ENCODE measurements around the gene GALNT9. TPM values are rescaled to one million over a fixed set of nuclear protein-coding genes. Genes with fewer than 3 reads are reported as not detected.

GALNT9 gene
- total RNA-seq, 1 donor from 2014 or later, result not detected

DNA sequence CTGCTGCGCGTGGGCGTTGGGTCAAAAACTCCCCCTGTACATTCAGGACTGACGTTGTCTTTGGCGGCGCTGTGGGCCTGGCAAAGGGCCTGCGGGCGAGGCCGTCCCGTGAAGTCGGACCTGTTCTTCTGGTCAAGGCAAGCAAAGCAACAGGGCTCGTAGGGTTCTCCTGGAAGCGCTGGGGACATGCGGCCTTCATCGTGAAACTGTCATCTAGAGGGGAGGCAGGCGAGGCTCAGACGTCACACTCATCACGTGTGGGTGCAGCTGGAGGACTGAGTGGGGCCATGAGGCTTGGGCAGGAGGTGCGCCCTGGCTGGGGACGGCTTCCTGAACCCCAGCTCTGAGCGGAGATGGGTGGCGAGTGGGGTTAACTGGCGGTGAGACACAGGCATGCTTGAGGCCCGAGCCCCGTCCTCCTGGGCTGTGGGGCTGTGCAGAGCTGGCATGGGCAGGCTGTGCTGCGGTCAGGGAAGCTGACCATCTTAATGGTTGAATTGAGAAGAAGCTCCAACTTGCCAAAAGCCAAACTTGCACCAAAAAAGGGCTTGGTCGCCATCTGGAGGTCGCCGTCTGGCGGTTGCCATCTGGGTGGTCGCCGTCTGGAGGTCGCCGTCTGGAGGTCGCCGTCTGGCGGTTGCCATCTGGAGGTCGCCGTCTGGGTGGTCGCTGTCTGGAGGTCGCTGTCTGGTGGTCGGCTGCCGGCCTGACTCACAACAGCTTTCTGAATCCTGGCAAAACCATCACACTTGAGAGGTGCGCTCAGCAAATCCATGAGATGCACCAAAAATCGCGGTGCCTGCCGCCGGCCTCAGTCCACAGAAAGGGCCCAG lies 119.0 kb downstream of the GALNT9 start:
- H3K27ac ChIP-seq (replicated peaks), result no peak overlapping the region
- DNase-seq, result no peak
- intact Hi-C loops (cut with micrococcal nuclease), result no loop called here
- no peak overlapping the region for H3K4me3 ChIP-seq
- H3K9me3 ChIP-seq (replicated peaks), result peaks cover 10% of the 10 kb centered on the region
- H3K27me3 ChIP-seq (ENCODE audit: low read depth), result peaks cover 49% of the 10 kb centered on the region
- peaks cover 2% of the 10 kb centered on the region for H3K4me1 ChIP-seq
- no peaks in the 10 kb centered on the region for H3K36me3 ChIP-seq
- TF ChIP-seq, protein P1, sequence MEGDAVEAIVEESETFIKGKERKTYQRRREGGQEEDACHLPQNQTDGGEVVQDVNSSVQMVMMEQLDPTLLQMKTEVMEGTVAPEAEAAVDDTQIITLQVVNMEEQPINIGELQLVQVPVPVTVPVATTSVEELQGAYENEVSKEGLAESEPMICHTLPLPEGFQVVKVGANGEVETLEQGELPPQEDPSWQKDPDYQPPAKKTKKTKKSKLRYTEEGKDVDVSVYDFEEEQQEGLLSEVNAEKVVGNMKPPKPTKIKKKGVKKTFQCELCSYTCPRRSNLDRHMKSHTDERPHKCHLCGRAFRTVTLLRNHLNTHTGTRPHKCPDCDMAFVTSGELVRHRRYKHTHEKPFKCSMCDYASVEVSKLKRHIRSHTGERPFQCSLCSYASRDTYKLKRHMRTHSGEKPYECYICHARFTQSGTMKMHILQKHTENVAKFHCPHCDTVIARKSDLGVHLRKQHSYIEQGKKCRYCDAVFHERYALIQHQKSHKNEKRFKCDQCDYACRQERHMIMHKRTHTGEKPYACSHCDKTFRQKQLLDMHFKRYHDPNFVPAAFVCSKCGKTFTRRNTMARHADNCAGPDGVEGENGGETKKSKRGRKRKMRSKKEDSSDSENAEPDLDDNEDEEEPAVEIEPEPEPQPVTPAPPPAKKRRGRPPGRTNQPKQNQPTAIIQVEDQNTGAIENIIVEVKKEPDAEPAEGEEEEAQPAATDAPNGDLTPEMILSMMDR (IDR thresholded peaks at IDR 0.05; ENCODE audit: borderline replicate concordance), result no peak

DNA sequence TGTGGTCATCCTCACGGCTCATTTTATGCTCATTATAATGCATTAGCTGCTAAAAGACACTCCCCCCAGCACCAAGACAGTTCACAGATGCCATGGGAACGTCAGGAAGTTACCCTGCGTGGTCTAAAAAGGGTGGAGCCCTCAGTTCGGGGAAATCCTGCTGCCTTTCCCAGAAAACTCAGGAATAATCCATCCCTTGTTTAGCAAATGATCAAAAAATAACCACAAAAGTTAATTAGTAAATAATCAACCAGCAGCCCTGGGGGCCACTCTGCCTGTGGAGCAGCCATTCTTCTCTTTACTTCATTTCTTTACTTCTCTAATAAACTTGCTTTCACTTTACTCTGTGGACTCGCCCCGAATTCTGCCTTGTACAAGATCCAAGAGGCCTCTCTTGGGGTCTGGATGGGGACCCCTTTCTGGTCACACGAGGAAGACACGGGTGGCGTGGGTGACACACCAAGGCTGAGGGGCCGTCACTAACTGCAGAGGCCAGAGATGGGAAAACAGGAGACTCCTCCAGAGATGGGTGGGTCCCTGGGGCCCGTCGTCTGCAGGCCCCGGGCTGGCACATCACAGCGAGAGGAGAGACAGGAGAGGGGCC lies 119.7 kb downstream of the GALNT9 start:
- Histone ChIP-seq H3K36me3 (no peaks in the 10 kb centered on the region), H3K27me3 (ENCODE audit: low read depth) (peaks cover 49% of the 10 kb centered on the region), H3K27ac (replicated peaks) (no peak overlapping the region), H3K9me3 (replicated peaks) (peaks cover 10% of the 10 kb centered on the region), H3K4me1 (peaks cover 8% of the 10 kb centered on the region), H3K4me3 (no peak overlapping the region)
- intact Hi-C loops (cut with micrococcal nuclease), result no loop called here
- DNase-seq, result no peak
- TF ChIP-seq, protein P1 (IDR thresholded peaks at IDR 0.05; ENCODE audit: borderline replicate concordance), result no peak

GRCh38 chr12:132208153-132208823 lies 121.1 kb downstream of the GALNT9 start:
- Histone ChIP-seq H3K36me3 (no peaks in the 10 kb centered on the region), H3K4me1 (peaks cover 8% of the 10 kb centered on the region), H3K4me3 (no peak overlapping the region), H3K27ac (replicated peaks) (no peak overlapping the region), H3K27me3 (ENCODE audit: low read depth) (peaks cover 59% of the 10 kb centered on the region), H3K9me3 (replicated peaks) (peaks cover 10% of the 10 kb centered on the region)
- TF ChIP-seq, protein P1 (IDR thresholded peaks at IDR 0.05; ENCODE audit: borderline replicate concordance), result no peak
- intact Hi-C loops (cut with micrococcal nuclease), result no loop called here
- DNase-seq, result no peak

- Histone ChIP-seq H3K36me3 (no peaks in the 10 kb centered on the region), H3K27me3 (ENCODE audit: low read depth) (peaks cover 70% of the 10 kb centered on the region), H3K4me3 (no peak overlapping the region), H3K9me3 (replicated peaks) (peaks cover 10% of the 10 kb centered on the region), H3K4me1 (peaks cover 8% of the 10 kb centered on the region), H3K27ac (replicated peaks) (no peak overlapping the region)
- TF ChIP-seq, protein P1 (IDR thresholded peaks at IDR 0.05; ENCODE audit: borderline replicate concordance), result no peak
- intact Hi-C loops (cut with micrococcal nuclease), result no loop called here
- no peak for DNase-seq
These were observed 122.2 kb downstream of the GALNT9 start for GRCh38 chr12:132207083-132207775.

- Histone ChIP-seq H3K27me3 (ENCODE audit: low read depth) (peaks cover 82% of the 10 kb centered on the region), H3K27ac (replicated peaks) (no peak overlapping the region), H3K9me3 (replicated peaks) (peaks cover 10% of the 10 kb centered on the region), H3K4me3 (no peak overlapping the region), H3K4me1 (peaks cover 8% of the 10 kb centered on the region), H3K36me3 (no peaks in the 10 kb centered on the region)
- TF ChIP-seq, protein P1 (IDR thresholded peaks at IDR 0.05; ENCODE audit: borderline replicate concordance), result no peak
- no peak for DNase-seq
- intact Hi-C loops (cut with micrococcal nuclease), result no loop called here
These were observed 123.3 kb downstream of the GALNT9 start for GRCh38 chr12:132206046-132206434.

Data from left ventricle myocardium inferior (tissue), 1 donor.